Measurements from ENCODE around the gene OR52A1. TPM values are rescaled to one million over a fixed set of nuclear protein-coding genes. Genes with fewer than 3 reads are reported as not detected.
A peak's percentile ranks its signal among the peaks of the same experiment; 100 is the strongest.

OR52A1 gene
- total RNA-seq, 1 experiment from 2014 or later = not detected

DNA sequence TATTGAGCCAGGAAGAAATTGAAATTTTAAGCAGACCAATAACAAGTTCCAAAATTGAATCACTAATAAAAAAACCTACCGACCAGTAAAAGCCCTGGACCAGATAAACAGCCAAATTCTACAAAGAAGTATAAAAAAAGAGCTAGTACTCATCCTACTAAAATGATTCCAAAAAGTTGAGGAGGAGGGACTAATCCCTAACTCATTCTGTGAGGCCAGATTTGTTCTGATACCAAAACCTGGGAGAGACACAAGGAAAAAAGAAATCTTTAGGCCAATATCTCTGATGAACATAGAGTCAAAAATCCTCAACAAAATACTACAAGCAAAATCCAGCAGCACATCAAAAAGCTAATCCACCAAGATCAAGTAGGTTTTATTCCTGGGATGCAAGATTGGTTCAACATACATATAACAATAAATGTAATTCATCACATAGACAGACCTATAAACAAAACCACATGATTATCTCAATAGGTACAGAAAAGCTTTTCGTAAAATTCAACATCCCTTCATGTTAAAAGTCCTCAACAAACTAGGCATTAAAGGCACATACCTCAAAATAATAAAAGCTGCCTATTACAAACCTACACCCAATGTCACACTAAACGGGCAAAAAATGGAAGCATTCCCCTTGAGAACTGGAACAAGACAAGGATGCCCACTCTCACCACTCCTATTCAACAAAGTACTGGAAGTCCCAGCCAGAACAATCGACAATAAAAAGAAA, 29.5 kb downstream of the OR52A1 start:
- BruUV-seq (replicated peaks) = no TSS peak
- DNase-seq = no peak
- H3K36me3 ChIP-seq (ENCODE audit: control insufficient read depth, insufficient read depth, low read length) = no peaks in the 10 kb centered on the region
- TF ChIP-seq, protein P1, sequence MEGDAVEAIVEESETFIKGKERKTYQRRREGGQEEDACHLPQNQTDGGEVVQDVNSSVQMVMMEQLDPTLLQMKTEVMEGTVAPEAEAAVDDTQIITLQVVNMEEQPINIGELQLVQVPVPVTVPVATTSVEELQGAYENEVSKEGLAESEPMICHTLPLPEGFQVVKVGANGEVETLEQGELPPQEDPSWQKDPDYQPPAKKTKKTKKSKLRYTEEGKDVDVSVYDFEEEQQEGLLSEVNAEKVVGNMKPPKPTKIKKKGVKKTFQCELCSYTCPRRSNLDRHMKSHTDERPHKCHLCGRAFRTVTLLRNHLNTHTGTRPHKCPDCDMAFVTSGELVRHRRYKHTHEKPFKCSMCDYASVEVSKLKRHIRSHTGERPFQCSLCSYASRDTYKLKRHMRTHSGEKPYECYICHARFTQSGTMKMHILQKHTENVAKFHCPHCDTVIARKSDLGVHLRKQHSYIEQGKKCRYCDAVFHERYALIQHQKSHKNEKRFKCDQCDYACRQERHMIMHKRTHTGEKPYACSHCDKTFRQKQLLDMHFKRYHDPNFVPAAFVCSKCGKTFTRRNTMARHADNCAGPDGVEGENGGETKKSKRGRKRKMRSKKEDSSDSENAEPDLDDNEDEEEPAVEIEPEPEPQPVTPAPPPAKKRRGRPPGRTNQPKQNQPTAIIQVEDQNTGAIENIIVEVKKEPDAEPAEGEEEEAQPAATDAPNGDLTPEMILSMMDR (IDR thresholded peaks at IDR 0.05; ENCODE audit: insufficient read depth in 1 of 2, low read depth in 1 of 2, low read length in 1 of 2, severe bottlenecking in 1 of 2, unreplicated experiment in 1 of 2) = no peak
- intact Hi-C loops (cut with micrococcal nuclease; ENCODE audit: unreplicated experiment) = loop anchor here (1.0 to 2.0 kb wide), 5 partner anchors 80 to 499 kb away; no protein-coding TSS in a partner anchor
- H3K4me3 ChIP-seq (ENCODE audit: low read depth, low read length) = no peak overlapping the region
- no peak overlapping the region for H3K27ac Mint-ChIP-seq (ENCODE audit: unreplicated experiment)
- H3K27me3 Mint-ChIP-seq (ENCODE audit: insufficient read depth, unreplicated experiment) = peaks cover 8% of the 10 kb centered on the region
- no peaks in the 10 kb centered on the region for H3K4me1 Mint-ChIP-seq (ENCODE audit: low read depth, unreplicated experiment)
- H3K9me3 Mint-ChIP-seq (ENCODE audit: unreplicated experiment) = no peaks in the 10 kb centered on the region
- no peaks in the 10 kb centered on the region for H3K4me1 ChIP-seq
- no peak overlapping the region for H3K4me3 Mint-ChIP-seq (ENCODE audit: unreplicated experiment)
- ChIA-PET POLR2A (no interaction called here), CTCF (no interaction called here)
- H3K36me3 Mint-ChIP-seq (ENCODE audit: insufficient read depth, unreplicated experiment) = no peaks in the 10 kb centered on the region
- H3K27me3 ChIP-seq (replicated peaks; ENCODE audit: control insufficient read depth, insufficient read depth, low read length) = no peaks in the 10 kb centered on the region
- H3K9me3 ChIP-seq = no peaks in the 10 kb centered on the region

GRCh38 chr11:5123802-5124521, 30.6 kb downstream of the OR52A1 start:
- Mint-ChIP-seq H3K27ac (ENCODE audit: unreplicated experiment) (no peak overlapping the region), H3K27me3 (ENCODE audit: insufficient read depth, unreplicated experiment) (peaks cover 8% of the 10 kb centered on the region), H3K36me3 (ENCODE audit: insufficient read depth, unreplicated experiment) (no peaks in the 10 kb centered on the region), H3K9me3 (ENCODE audit: unreplicated experiment) (no peaks in the 10 kb centered on the region), H3K4me1 (ENCODE audit: low read depth, unreplicated experiment) (no peaks in the 10 kb centered on the region), H3K4me3 (ENCODE audit: unreplicated experiment) (no peak overlapping the region)
- no peaks in the 10 kb centered on the region for H3K27me3 ChIP-seq (replicated peaks; ENCODE audit: control insufficient read depth, insufficient read depth, low read length)
- CTCF ChIA-PET = no interaction called here
- no peaks in the 10 kb centered on the region for H3K4me1 ChIP-seq
- intact Hi-C loops (cut with micrococcal nuclease; ENCODE audit: unreplicated experiment) = loop anchor here (1.0 to 2.0 kb wide), 5 partner anchors 81 to 498 kb away; no protein-coding TSS in a partner anchor
- no peak overlapping the region for H3K4me3 ChIP-seq (ENCODE audit: low read depth, low read length)
- BruUV-seq (replicated peaks) = no TSS peak
- POLR2A ChIA-PET = no interaction called here
- H3K9me3 ChIP-seq = no peaks in the 10 kb centered on the region
- DNase-seq = peak; percentile 67 to 78
- no peaks in the 10 kb centered on the region for H3K36me3 ChIP-seq (ENCODE audit: control insufficient read depth, insufficient read depth, low read length)
- TF ChIP-seq, protein P1 (IDR thresholded peaks at IDR 0.05; ENCODE audit: insufficient read depth in 1 of 2, low read depth in 1 of 2, low read length in 1 of 2, severe bottlenecking in 1 of 2, unreplicated experiment in 1 of 2) = peak; percentile 69 to 87

DNA sequence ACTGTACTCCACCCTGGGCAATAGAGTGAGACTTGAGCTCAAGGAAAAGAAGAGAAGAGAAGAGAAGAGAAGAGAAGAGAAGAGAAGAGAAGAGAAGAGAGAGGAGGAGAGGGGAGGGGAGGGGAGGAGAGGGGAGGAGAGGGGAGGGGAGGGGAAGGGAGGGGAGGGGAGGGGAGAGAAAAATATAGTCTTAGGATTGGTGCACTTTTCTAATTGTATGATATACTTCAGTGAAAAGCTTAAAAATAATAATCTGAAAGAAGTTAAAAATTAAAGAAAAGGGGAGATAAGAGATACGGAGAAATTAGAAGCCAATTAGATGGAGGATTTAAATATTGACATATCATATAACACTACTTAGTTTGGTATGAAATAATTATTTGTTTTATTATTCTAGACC, 35.7 kb downstream of the OR52A1 start:
- no peak for DNase-seq
- BruUV-seq (replicated peaks) = no TSS peak
- TF ChIP-seq, protein P1 (IDR thresholded peaks at IDR 0.05; ENCODE audit: insufficient read depth in 1 of 2, low read depth in 1 of 2, low read length in 1 of 2, severe bottlenecking in 1 of 2, unreplicated experiment in 1 of 2) = no peak
- intact Hi-C loops (cut with micrococcal nuclease; ENCODE audit: unreplicated experiment) = no loop called here
- Mint-ChIP-seq H3K27me3 (ENCODE audit: insufficient read depth, unreplicated experiment) (peaks cover 4% of the 10 kb centered on the region), H3K4me1 (ENCODE audit: low read depth, unreplicated experiment) (no peaks in the 10 kb centered on the region), H3K9me3 (ENCODE audit: unreplicated experiment) (no peaks in the 10 kb centered on the region), H3K4me3 (ENCODE audit: unreplicated experiment) (no peak overlapping the region), H3K27ac (ENCODE audit: unreplicated experiment) (no peak overlapping the region), H3K36me3 (ENCODE audit: insufficient read depth, unreplicated experiment) (no peaks in the 10 kb centered on the region)
- ChIA-PET CTCF (no interaction called here), POLR2A (no interaction called here)
- H3K36me3 ChIP-seq (ENCODE audit: control insufficient read depth, insufficient read depth, low read length) = no peaks in the 10 kb centered on the region
- no peaks in the 10 kb centered on the region for H3K27me3 ChIP-seq (replicated peaks; ENCODE audit: control insufficient read depth, insufficient read depth, low read length)
- no peaks in the 10 kb centered on the region for H3K4me1 ChIP-seq
- 0 out of 2 replicates have a peak, but pooled peaks cover 2% of the 10 kb centered on the region for H3K9me3 ChIP-seq
- no peak overlapping the region for H3K4me3 ChIP-seq (ENCODE audit: low read depth, low read length)
